Stimulated activated CD8-positive, alpha-beta memory T cell treated with anti-CD3 and anti-CD28 coated beads, Interleukin-7, amount 100 ng/mL, for 24 hours (primary cell): ENCODE data around the gene NAV3.

ENCODE experiments used
- DNase-seq: peaks from one replicate; pipeline ENCODE4 v3.0.0-alpha.2; 2020; ENCODE audit warnings: low read depth

Gene NAV3

DNA sequence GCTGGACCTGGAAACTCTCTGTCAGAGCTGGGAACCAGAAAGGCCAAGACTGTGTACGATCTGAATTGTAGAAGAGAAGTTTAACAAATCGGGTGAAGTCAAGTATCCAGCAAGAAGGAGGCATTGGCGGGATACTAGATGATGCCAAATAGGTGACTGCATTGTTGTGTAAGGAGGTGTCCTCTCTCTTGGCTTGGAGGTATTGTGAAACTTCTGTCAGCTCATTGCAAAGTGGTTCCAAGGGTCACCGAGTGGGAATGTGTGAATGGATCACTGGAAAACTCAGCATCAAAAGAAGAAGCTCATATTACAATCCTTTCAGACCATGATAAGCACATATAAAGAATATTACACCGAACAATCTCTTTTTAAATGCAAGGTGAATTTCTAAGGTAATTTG lies 11.7 kb downstream of the NAV3 start:
- DNase-seq: no peak

- DNase-seq: no peak
Observed at GRCh38 chr12:77845831-77846230, 15.1 kb downstream of the NAV3 start.

DNA sequence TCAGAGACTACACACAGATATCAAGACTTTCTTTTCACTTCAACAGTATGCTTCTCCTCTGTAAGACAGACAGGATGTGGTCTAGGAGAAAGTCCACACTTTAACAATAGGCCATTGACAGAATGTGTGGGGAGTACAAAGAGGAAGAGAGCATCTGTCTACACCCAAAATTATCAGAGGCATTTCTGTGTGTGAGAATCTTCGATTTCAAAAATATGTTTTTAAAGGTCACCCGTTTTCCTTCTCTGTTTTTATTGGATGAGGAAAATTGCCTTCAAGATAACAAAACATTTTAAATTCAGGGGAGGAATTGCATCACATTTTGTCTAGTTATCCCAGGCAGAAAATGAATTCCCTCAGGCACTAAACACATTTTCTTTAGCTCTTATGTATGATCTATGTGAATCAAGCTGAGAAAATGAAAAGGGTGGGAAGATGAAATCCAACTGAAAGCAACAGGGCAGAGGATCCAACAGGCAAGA lies 16.4 kb downstream of the NAV3 start:
- DNase-seq: no peak

GRCh38 chr12:77847680-77848431 lies 17.2 kb downstream of the NAV3 start:
- no peak for DNase-seq

GRCh38 chr12:77850129-77850528 lies 19.4 kb downstream of the NAV3 start:
- no peak for DNase-seq

DNA sequence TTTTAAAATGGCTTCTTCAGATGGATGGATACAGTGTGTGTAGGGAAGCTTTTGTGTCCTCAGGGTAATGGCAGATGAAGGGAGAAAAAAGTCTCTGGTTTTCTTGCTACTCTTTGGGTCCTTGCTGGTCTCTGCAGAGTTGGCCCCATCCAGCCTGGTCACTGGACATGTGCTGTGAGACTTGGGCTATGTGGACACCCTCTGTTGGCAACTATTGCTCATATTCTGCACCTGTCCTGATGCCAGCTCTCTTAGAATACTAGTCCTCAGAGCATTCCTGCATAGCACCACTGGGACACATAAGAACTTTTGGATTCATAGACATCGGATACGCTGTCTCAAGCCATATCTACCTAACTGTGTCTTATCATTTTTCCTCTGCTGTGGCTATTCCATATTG lies 20.0 kb downstream of the NAV3 start:
- DNase-seq: no peak

GRCh38 chr12:77855548-77855947 lies 24.9 kb downstream of the NAV3 start:
- no peak for DNase-seq

GRCh38 chr12:77861317-77861716 lies 30.6 kb downstream of the NAV3 start:
- no peak for DNase-seq

DNA sequence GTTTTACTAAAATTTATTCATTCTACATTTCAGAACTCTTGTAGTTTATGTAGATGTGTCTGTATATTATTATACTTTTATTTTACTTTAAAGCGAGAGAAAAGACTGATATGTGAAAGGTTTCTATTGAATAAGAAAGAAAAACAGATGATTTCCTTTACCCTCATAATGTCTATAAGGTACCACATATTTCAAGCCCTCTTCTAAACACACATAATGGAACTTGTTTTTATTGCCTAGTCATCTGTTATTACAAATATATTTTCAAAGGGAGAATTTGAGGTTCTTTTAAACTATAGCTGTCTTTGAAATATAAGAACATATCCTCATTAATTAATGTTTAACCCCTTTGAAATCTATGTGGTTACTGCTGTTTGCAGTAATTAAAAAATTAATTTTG lies 34.5 kb downstream of the NAV3 start:
- DNase-seq: no peak

DNA sequence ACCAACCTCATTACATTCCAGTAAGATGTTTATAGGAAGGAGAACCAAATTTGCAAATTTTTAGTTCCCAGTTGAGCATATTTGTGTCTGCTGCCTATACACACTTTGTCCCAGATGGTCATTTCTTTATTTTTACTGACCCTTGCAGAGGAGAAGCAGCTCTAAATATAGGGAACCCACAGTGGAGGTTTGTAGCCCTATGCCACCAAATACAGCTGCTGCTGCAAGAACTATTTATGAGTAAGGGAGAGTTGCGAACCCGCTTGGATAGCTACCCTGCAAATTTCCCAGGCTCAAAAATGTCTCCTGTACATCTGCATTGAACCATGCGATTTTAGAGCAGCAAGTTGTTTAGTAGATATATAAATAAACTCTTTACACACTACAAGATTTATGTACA lies 48.2 kb downstream of the NAV3 start:
- DNase-seq: no peak

- no peak for DNase-seq
Observed at GRCh38 chr12:77882709-77883108, 52.0 kb downstream of the NAV3 start.

DNA sequence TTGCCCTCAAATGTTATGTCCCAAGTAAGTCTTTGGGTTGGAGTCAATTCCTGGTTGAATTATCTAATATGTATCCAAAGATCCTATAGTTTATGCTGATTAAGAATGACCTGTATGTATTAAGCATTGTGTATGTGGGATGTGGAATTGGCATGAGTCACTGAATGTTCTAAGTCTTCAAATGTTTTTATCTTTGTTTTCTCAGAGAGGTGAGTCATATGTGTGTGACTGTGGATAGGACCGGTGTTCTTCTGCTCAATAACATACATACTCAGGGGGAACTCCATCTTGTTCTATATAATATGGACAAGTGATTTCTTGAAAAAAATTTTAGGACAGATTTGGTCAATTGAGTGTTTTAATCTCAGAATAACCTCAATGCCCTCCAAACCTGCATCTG lies 57.9 kb downstream of the NAV3 start:
- no peak for DNase-seq

- DNase-seq: no peak
Observed at GRCh38 chr12:77891518-77892147, 60.9 kb downstream of the NAV3 start.

GRCh38 chr12:77893918-77894317 lies 63.2 kb downstream of the NAV3 start:
- no peak for DNase-seq

- DNase-seq: no peak
Observed at GRCh38 chr12:77894556-77894955, 63.9 kb downstream of the NAV3 start.

- DNase-seq: no peak
Observed at GRCh38 chr12:77895699-77896098, 65.0 kb downstream of the NAV3 start.

DNA sequence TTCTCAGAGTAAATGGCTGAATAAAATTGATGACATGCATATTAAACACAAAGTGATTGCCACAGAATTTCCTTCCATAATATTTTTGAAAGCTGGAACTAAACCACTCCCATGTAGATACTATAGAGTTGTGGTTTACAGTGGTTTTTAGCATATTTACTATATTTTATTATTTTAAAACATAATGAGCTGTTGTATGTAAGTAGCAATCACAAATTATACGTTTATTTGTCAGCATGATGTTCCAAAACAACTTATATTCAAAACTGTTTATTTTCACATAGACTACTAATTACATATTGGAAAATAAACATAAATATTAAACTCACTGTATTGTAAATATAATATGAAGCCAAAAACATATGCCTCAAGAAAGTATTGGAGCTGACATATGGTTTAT lies 77.2 kb downstream of the NAV3 start:
- DNase-seq: no peak

GRCh38 chr12:77914081-77914488 lies 83.4 kb downstream of the NAV3 start:
- no peak for DNase-seq

DNA sequence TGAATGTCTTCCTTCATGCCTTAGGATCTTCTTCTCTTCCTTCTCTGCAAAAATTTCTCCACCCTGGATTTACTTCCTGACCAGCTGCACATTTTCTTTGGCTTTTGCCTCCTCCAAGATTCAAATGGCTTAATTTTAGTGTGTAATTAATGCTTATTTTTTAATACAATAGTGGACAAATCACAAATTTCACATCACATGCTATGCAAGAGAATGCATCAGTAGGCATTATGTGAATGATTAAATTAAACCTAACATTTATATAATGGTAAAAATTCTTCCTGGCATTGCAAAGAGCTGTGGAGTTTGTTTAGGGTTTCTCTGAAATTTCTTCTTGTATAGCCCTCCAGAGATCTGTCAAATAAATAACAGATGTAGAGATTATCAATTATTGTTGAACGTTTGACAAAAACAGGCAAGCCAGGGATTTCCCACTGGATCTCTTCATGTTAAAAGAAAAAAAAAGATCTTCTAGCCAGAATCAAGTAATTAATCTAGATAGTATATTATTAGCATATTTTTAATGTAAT lies 84.4 kb downstream of the NAV3 start:
- no peak for DNase-seq

- DNase-seq: no peak
Observed at GRCh38 chr12:77916276-77916675, 85.6 kb downstream of the NAV3 start.

GRCh38 chr12:77918046-77918445 lies 87.4 kb downstream of the NAV3 start:
- no peak for DNase-seq

DNA sequence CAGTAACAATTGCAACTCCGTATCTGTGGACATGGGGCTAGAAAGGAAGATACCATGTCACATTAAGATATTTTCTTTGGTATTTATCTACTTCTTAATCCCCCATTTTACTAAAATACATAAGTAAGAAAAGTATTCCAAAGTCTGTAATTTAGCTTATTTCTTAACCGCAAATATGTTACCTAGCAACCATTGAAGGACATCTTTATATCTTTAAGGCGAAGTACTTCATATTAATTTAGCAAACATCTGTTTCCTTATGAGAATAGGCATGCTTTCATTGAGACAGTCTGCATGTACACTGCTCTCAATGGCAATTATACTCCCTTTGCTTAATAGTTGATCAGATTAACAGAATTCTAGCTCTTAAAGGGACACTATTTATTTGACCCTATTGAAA lies 88.8 kb downstream of the NAV3 start:
- DNase-seq: no peak

GRCh38 chr12:77923882-77924281 lies 93.2 kb downstream of the NAV3 start:
- DNase-seq: no peak

GRCh38 chr12:77924703-77925102 lies 94.0 kb downstream of the NAV3 start:
- DNase-seq: no peak
